Neural progenitor cell (in vitro differentiated cells): ENCODE results near the gene PITRM1.

Experiments used
- EZH2phosphoT487 ChIP-seq: fragments of 200-600 bp; sonication (generic); IDR thresholded peaks from 2 replicates; pipeline ENCODE4 v1.6.1; 2017; ENCODE audit warnings: antibody characterized with exemption
- TF ChIP-seq, protein P1 (sequence below): fragments of 200-600 bp; sonication (generic); IDR thresholded peaks from 2 replicates; pipeline ENCODE4 v1.5.1; 2017; ENCODE audit warnings: antibody characterized with exemption, mild to moderate bottlenecking

DNA sequence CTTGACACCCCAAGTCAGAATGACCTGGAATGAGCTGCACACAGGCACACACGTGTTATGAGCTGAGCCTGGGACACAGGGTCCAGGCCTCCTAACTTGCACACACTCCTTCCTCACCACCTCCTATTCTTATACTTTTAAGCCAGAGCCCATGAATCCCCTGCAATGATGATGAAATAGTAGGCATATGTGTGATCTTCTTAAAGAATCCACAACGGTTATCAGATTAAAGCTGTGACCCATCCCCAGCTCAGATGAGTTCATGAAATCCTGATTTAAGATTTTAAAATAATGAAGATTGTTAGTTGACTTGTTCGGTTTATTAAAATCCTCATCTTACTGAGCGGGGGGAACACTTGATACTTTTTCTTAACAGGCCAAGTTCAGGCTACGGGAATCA, 38.6 kb downstream of the PITRM1 start:
- TF ChIP-seq, protein P1, sequence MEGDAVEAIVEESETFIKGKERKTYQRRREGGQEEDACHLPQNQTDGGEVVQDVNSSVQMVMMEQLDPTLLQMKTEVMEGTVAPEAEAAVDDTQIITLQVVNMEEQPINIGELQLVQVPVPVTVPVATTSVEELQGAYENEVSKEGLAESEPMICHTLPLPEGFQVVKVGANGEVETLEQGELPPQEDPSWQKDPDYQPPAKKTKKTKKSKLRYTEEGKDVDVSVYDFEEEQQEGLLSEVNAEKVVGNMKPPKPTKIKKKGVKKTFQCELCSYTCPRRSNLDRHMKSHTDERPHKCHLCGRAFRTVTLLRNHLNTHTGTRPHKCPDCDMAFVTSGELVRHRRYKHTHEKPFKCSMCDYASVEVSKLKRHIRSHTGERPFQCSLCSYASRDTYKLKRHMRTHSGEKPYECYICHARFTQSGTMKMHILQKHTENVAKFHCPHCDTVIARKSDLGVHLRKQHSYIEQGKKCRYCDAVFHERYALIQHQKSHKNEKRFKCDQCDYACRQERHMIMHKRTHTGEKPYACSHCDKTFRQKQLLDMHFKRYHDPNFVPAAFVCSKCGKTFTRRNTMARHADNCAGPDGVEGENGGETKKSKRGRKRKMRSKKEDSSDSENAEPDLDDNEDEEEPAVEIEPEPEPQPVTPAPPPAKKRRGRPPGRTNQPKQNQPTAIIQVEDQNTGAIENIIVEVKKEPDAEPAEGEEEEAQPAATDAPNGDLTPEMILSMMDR = no peak
- TF ChIP-seq EZH2phosphoT487 = no peak
